Retinal pigment epithelial cell (primary cell): ENCODE measurements around the gene RPTOR.

ENCODE experiments used
- DNase-seq: peaks from one replicate; pipeline ENCODE4 v3.0.0-alpha.2; 2010; ENCODE audit warnings: low read depth
- H3K4me3 ChIP-seq: 2 replicates; pipeline ENCODE4 v1.5.1; 2011; ENCODE audit warnings: mild to moderate bottlenecking, low read length, control low read depth, moderate library complexity
- CTCF ChIP-seq: conservative IDR thresholded peaks from 2 replicates; pipeline ENCODE4 v1.5.1; 2011; ENCODE audit warnings: low read depth, low read length, control low read depth, inconsistent platforms

RPTOR gene

GRCh38 chr17:80773243-80773991 lies 228.8 kb downstream of the RPTOR start:
- no peak for TF ChIP-seq CTCF
- no peak for DNase-seq
- no peak overlapping the region for H3K4me3 ChIP-seq

- H3K4me3 ChIP-seq: no peak overlapping the region
Observed at GRCh38 chr17:80774146-80774545, 229.5 kb downstream of the RPTOR start.

DNA sequence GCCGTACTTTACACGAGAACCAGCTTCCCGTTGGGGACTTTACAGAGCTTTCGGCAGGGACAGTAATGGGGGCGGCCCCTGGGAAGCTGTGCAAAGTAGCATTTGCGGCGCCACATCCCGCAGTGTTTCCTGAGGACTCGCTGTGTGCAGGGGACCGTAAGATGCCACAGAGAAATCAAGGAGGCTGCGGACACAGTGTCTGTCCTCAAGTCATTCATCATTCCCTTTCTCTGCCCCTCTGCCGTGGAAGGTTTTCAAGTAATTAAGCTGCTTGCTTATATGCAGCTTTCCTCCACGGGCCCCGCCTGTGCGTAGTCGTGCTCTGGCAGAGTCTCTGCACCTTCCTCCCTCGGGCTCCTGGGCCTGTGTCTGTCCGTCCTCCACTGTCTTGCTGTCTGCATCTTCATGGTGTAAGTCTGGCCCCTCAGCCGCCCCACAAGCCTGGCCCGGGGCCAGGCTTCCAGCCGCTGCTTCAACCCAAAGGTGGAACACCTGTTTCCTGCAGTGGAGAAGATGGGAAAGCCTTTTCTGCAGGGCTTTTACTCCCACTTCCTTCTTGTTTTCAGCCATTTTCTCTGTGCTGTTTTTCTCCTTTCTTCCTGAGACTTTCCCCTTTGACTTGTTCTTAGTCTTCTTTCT lies 230.1 kb downstream of the RPTOR start:
- no peak for TF ChIP-seq CTCF
- no peak for DNase-seq
- no peak overlapping the region for H3K4me3 ChIP-seq

More at GRCh38 chr17:80774146-80774545, 229.5 kb downstream of the RPTOR start:
- no peak for TF ChIP-seq CTCF
- DNase-seq: no peak

DNA sequence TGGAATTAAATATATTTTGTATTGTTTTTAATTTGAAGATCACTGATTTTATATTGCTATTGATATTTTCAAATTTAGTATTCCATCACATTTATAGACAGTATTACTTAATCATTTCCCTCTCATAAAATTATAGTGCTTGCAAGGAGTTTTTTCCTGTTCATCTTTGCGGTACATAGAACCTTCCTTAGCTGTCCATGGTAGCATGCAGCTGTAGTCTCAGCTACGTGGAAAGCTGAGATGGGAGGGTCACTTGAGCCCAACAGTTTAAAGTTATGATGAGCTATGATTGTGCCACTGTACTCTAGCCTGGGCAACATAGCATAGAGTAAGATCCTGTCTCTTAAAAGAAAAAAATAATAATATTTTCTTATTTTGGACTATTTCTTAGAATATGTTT lies 231.2 kb downstream of the RPTOR start:
- no peak for TF ChIP-seq CTCF
- DNase-seq: no peak
- H3K4me3 ChIP-seq: no peak overlapping the region

- no peak overlapping the region for H3K4me3 ChIP-seq
- TF ChIP-seq CTCF: no peak
- DNase-seq: no peak
Observed at GRCh38 chr17:80777274-80777673, 232.6 kb downstream of the RPTOR start.

DNA sequence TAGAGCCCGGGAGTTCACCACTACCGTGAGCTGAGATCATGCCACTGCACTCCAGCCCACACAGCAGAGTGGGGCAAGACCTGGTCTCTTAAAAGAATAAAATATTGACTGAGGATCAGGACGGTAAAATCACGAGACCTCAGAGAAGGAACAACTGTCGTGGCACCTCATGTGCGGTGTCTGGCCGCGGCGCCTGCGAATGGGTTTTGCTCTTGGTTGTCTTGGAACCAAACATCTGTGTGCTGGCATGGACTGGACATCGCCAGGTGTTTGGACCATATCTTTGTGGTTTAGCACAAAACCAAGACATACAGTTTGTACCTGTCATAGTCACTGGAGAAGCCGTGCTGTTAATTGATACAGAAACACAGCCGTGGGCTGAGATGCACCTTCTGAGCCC lies 234.1 kb downstream of the RPTOR start:
- no peak for DNase-seq
- TF ChIP-seq CTCF: no peak

GRCh38 chr17:80779336-80779735 lies 234.7 kb downstream of the RPTOR start:
- DNase-seq: no peak
- no peak for TF ChIP-seq CTCF
- no peak overlapping the region for H3K4me3 ChIP-seq

More for the DNA sequence above, 234.1 kb downstream of the RPTOR start:
- H3K4me3 ChIP-seq: no peak overlapping the region
